Measurements from ENCODE around the gene EPB41L5. TPM values are rescaled to one million over a fixed set of nuclear protein-coding genes. Genes with fewer than 3 reads are reported as not detected.
A peak's percentile ranks its signal among the peaks of the same experiment; 100 is the strongest.

Gene EPB41L5
- total RNA-seq, 4 donors from 2014 or later, result 13.7 to 49.7 (median 21.1) TPM

GRCh38 chr2:120013597-120014223 lies 833 bp downstream of the EPB41L5 start:
- Histone ChIP-seq H3K4me3 (peak overlapping the region; percentile 65 to 96), H3K4me1 (peaks cover 0 to 30% (median 4%) of the 10 kb centered on the region in 3 donors), H3K36me3 (no peaks in the 10 kb centered on the region), H3K27ac (peak overlapping the region; percentile 52 to 96 (median 86)), H3K27me3 (no peaks in the 10 kb centered on the region), H3K9me3 (no peaks in the 10 kb centered on the region)
- no peak for ATAC-seq
- TF ChIP-seq EP300 (IDR thresholded peaks at IDR 0.05), result no peak
- TF ChIP-seq POLR2AphosphoS5 (IDR thresholded peaks at IDR 0.05), result no peak
- no peak for TF ChIP-seq CTCF (IDR thresholded peaks at IDR 0.05)
- no peak for TF ChIP-seq POLR2A (IDR thresholded peaks at IDR 0.05)
- 16% methylated on average over 16 of the region's 17 CpGs for WGBS, 2 donors (ENCODE audit: low coverage in 1 of 2)

GRCh38 chr2:120014226-120014980 lies 1.5 kb downstream of the EPB41L5 start:
- H3K4me1 ChIP-seq, result peaks cover 0 to 30% (median 4%) of the 10 kb centered on the region in 3 donors
- no peaks in the 10 kb centered on the region for H3K27me3 ChIP-seq
- TF ChIP-seq POLR2A (IDR thresholded peaks at IDR 0.05) (no peak), EP300 (IDR thresholded peaks at IDR 0.05) (no peak), POLR2AphosphoS5 (IDR thresholded peaks at IDR 0.05) (no peak), CTCF (IDR thresholded peaks at IDR 0.05) (no peak)
- WGBS, 2 donors (ENCODE audit: low coverage in 1 of 2), result 53 to 64% methylated on average over 8 of the region's 8 CpGs
- H3K36me3 ChIP-seq, result no peaks in the 10 kb centered on the region
- peak overlapping the region in 2 of 4 donors; percentile 14 to 94 for H3K27ac ChIP-seq
- no peaks in the 10 kb centered on the region for H3K9me3 ChIP-seq
- no peak for ATAC-seq
- peak overlapping the region in 1 of 2 donors; percentile 96 for H3K4me3 ChIP-seq

- 88 to 100% methylated on average over 3 of the region's 3 CpGs for WGBS, 2 donors (ENCODE audit: low coverage in 1 of 2)
- no peak for TF ChIP-seq CTCF (IDR thresholded peaks at IDR 0.05)
- no peak for TF ChIP-seq POLR2A (IDR thresholded peaks at IDR 0.05)
- TF ChIP-seq POLR2AphosphoS5 (IDR thresholded peaks at IDR 0.05), result no peak
- TF ChIP-seq EP300 (IDR thresholded peaks at IDR 0.05), result no peak
- no peak overlapping the region for H3K4me3 ChIP-seq
- no peaks in the 10 kb centered on the region for H3K27me3 ChIP-seq
- peaks cover 0 to 14% of the 10 kb centered on the region in 2 donors for H3K36me3 ChIP-seq
- H3K27ac ChIP-seq, result no peak overlapping the region
- no peaks in the 10 kb centered on the region for H3K9me3 ChIP-seq
- peaks cover 0 to 28% (median 4%) of the 10 kb centered on the region in 3 donors for H3K4me1 ChIP-seq
- no peak for ATAC-seq
These were observed 3.9 kb downstream of the EPB41L5 start for GRCh38 chr2:120016800-120017199.

- Histone ChIP-seq H3K36me3 (peaks cover 0 to 14% of the 10 kb centered on the region in 2 donors), H3K9me3 (no peaks in the 10 kb centered on the region), H3K27ac (no peak overlapping the region), H3K4me3 (no peak overlapping the region), H3K4me1 (peaks cover 0 to 24% (median under 1%) of the 10 kb centered on the region in 3 donors), H3K27me3 (no peaks in the 10 kb centered on the region)
- WGBS, 2 donors (ENCODE audit: low coverage in 1 of 2), result 82 to 95% methylated on average over 2 of the region's 2 CpGs
- no peak for TF ChIP-seq POLR2AphosphoS5 (IDR thresholded peaks at IDR 0.05)
- no peak for TF ChIP-seq CTCF (IDR thresholded peaks at IDR 0.05)
- TF ChIP-seq POLR2A (IDR thresholded peaks at IDR 0.05), result no peak
- no peak for TF ChIP-seq EP300 (IDR thresholded peaks at IDR 0.05)
- no peak for ATAC-seq
These were observed 4.3 kb downstream of the EPB41L5 start for GRCh38 chr2:120017201-120017600.
